Measurements from ENCODE around the gene IL1RAP. TPM values are rescaled to one million over a fixed set of nuclear protein-coding genes. Genes with fewer than 3 reads are reported as not detected.
A peak's percentile ranks its signal among the peaks of the same experiment; 100 is the strongest.

The IL1RAP gene
- total and polyA plus RNA-seq, 12 donors, result 2.1 to 11.9 (median 7.6) TPM

- no peak for TF ChIP-seq CTCF (IDR thresholded peaks at IDR 0.05)
- intact Hi-C loops (cut with DNase I), result no loop called here
- Histone ChIP-seq H3K27ac (peak overlapping the region in 1 of 10 donors; percentile 79), H3K9me3 (no peaks in the 10 kb centered on the region), H3K27me3 (no peaks in the 10 kb centered on the region), H3K4me3 (no peak overlapping the region), H3K36me3 (peaks cover 0 to 5% (median 0%) of the 10 kb centered on the region in 9 donors), H3K4me1 (peaks cover 0 to 61% (median 0%) of the 10 kb centered on the region in 9 donors)
- DNase-seq (peak in 1 of 2 donors; percentile 16), ATAC-seq (peak in 4 of 8 donors; percentile 35 to 68 (median 52))
- 81 to 85% methylated on average over 3 of the region's 3 CpGs for WGBS, 2 donors
Measured at GRCh38 chr3:190617185-190617584, 103.3 kb downstream of the IL1RAP start.

GRCh38 chr3:190618330-190619030 lies 104.6 kb downstream of the IL1RAP start:
- 75 to 82% methylated on average over 8 of the region's 8 CpGs for WGBS, 2 donors
- intact Hi-C loops (cut with DNase I), result no loop called here
- H3K4me1 ChIP-seq, result peaks cover 0 to 67% (median 0%) of the 10 kb centered on the region in 9 donors
- H3K36me3 ChIP-seq, result peaks cover 0 to 12% (median 1%) of the 10 kb centered on the region in 9 donors
- DNase-seq (no peak), ATAC-seq (no peak)
- H3K27me3 ChIP-seq, result no peaks in the 10 kb centered on the region
- peak overlapping the region in 1 of 10 donors; percentile 79 for H3K27ac ChIP-seq
- H3K4me3 ChIP-seq, result no peak overlapping the region
- no peak for TF ChIP-seq CTCF (IDR thresholded peaks at IDR 0.05)
- H3K9me3 ChIP-seq, result no peaks in the 10 kb centered on the region

GRCh38 chr3:190619353-190619752 lies 105.5 kb downstream of the IL1RAP start:
- intact Hi-C loops (cut with DNase I), result no loop called here
- Histone ChIP-seq H3K36me3 (peaks cover 0 to 21% (median 6%) of the 10 kb centered on the region in 9 donors), H3K4me1 (peaks cover 0 to 65% (median 0%) of the 10 kb centered on the region in 9 donors), H3K9me3 (no peaks in the 10 kb centered on the region), H3K27ac (peak overlapping the region in 1 of 10 donors; percentile 79), H3K27me3 (no peaks in the 10 kb centered on the region), H3K4me3 (no peak overlapping the region)
- no peak for TF ChIP-seq CTCF (IDR thresholded peaks at IDR 0.05)
- ATAC-seq (no peak), DNase-seq (no peak)
- 79 to 86% methylated on average over 5 of the region's 5 CpGs for WGBS, 2 donors

GRCh38 chr3:190619761-190620160 lies 105.9 kb downstream of the IL1RAP start:
- ATAC-seq (no peak), DNase-seq (no peak)
- H3K27me3 ChIP-seq, result no peaks in the 10 kb centered on the region
- 84 to 94% methylated on average over 2 of the region's 2 CpGs for WGBS, 2 donors
- peaks cover 0 to 25% (median 6%) of the 10 kb centered on the region in 9 donors for H3K36me3 ChIP-seq
- no peak for TF ChIP-seq CTCF (IDR thresholded peaks at IDR 0.05)
- peak overlapping the region in 1 of 10 donors; percentile 79 for H3K27ac ChIP-seq
- no peaks in the 10 kb centered on the region for H3K9me3 ChIP-seq
- intact Hi-C loops (cut with DNase I), result no loop called here
- no peak overlapping the region for H3K4me3 ChIP-seq
- H3K4me1 ChIP-seq, result peaks cover 0 to 62% (median 0%) of the 10 kb centered on the region in 9 donors

All from heart right ventricle (tissue), 16 donors.